WI38 (cell line): ENCODE data around the gene MYD88.

Experiments used
- H3K4me3 ChIP-seq: 2 replicates; pipeline ENCODE4 v1.5.1; 2011; ENCODE audit warnings: low read depth, mild to moderate bottlenecking, control low read depth, low read length
- TF ChIP-seq, protein P1 (sequence below): IDR thresholded peaks from 2 replicates; pipeline ENCODE4 v1.5.1; 2012; ENCODE audit warnings: low read depth, mild to moderate bottlenecking, control low read depth, low read length

Gene MYD88

DNA sequence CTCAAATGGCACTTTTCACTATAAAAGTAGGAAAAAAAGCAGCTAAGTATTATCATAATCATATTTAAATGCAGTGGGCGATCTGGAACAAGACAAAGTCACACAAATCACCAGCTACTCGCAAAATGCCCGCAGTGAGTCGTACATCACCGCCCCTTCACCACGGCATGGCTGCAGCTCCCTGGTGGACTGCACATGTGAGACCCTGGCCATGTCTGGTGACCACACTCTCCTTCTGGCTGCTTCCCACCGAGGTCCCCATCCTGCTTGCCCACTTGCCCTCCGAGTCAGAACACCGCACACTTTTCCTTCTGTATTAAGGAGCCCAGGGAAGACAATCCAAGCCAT lies 40.1 kb upstream of the MYD88 start:
- TF ChIP-seq, protein P1, sequence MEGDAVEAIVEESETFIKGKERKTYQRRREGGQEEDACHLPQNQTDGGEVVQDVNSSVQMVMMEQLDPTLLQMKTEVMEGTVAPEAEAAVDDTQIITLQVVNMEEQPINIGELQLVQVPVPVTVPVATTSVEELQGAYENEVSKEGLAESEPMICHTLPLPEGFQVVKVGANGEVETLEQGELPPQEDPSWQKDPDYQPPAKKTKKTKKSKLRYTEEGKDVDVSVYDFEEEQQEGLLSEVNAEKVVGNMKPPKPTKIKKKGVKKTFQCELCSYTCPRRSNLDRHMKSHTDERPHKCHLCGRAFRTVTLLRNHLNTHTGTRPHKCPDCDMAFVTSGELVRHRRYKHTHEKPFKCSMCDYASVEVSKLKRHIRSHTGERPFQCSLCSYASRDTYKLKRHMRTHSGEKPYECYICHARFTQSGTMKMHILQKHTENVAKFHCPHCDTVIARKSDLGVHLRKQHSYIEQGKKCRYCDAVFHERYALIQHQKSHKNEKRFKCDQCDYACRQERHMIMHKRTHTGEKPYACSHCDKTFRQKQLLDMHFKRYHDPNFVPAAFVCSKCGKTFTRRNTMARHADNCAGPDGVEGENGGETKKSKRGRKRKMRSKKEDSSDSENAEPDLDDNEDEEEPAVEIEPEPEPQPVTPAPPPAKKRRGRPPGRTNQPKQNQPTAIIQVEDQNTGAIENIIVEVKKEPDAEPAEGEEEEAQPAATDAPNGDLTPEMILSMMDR = no peak
- no peak overlapping the region for H3K4me3 ChIP-seq

DNA sequence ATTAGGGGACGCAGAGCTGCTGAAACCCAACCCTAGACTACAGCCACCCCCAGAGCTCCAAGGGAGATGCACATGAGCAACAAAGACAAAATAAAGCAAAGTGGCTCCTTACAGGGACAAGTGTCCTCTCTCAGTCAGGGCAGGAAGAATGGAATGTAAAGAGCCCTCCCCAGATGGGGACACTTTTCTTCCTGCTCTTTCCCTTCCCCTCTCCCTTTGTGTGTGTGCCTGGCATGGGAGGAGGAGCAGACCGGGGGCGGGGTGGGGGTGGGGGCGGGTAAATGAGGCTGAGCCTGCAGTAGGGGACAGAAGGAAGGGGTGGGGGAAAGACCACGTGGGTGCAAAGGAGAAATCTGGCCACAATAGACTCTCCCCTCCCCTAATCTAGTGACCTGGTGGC lies 38.9 kb upstream of the MYD88 start:
- no peak overlapping the region for H3K4me3 ChIP-seq
- TF ChIP-seq, protein P1 = no peak

- TF ChIP-seq, protein P1 = no peak
- no peak overlapping the region for H3K4me3 ChIP-seq
These were observed 38.0 kb upstream of the MYD88 start for GRCh38 chr3:38100498-38100897.

GRCh38 chr3:38101811-38102443 lies 36.5 kb upstream of the MYD88 start:
- TF ChIP-seq, protein P1 = no peak
- no peak overlapping the region for H3K4me3 ChIP-seq

- no peak overlapping the region for H3K4me3 ChIP-seq
- TF ChIP-seq, protein P1 = no peak
These were observed 36.0 kb upstream of the MYD88 start for GRCh38 chr3:38102444-38102814.

- H3K4me3 ChIP-seq = no peak overlapping the region
- TF ChIP-seq, protein P1 = no peak
These were observed 32.9 kb upstream of the MYD88 start for GRCh38 chr3:38105525-38105924.

GRCh38 chr3:38107911-38108648 lies 30.4 kb upstream of the MYD88 start:
- TF ChIP-seq, protein P1 = no peak
- H3K4me3 ChIP-seq = no peak overlapping the region
